ENCODE measurements around the gene SDHAF2.
"Not testable (repeated sequence)": the region's sequence is repeated elsewhere in the genome, so short reads cannot be mapped to it uniquely, and the experiment has no call there.

SDHAF2 gene

GRCh38 chr11:61425367-61426131 lies 4.4 kb upstream of the SDHAF2 start:
- DNase-seq (ENCODE audit: low read depth): no peak

GRCh38 chr11:61429346-61429690 lies 606 bp upstream of the SDHAF2 start:
- DNase-seq (ENCODE audit: low read depth): peak; percentile 59

- not testable (repeated sequence) for DNase-seq (ENCODE audit: low read depth)
Measured at GRCh38 chr11:61430839-61431238, 915 bp downstream of the SDHAF2 start.

GRCh38 chr11:61437496-61437895 lies 7.6 kb downstream of the SDHAF2 start:
- no peak for DNase-seq (ENCODE audit: low read depth)

GRCh38 chr11:61439615-61440014 lies 9.7 kb downstream of the SDHAF2 start:
- DNase-seq (ENCODE audit: low read depth): no peak

GRCh38 chr11:61442616-61443015 lies 12.7 kb downstream of the SDHAF2 start:
- no peak for DNase-seq (ENCODE audit: low read depth)

- no peak for DNase-seq (ENCODE audit: low read depth)
Measured at GRCh38 chr11:61445516-61445915, 15.6 kb downstream of the SDHAF2 start.

GRCh38 chr11:61446211-61446651 lies 16.3 kb downstream of the SDHAF2 start:
- peak; percentile 75 for DNase-seq (ENCODE audit: low read depth)

- DNase-seq (ENCODE audit: low read depth): no peak
Measured at GRCh38 chr11:61447601-61448551, 18.0 kb downstream of the SDHAF2 start.

- DNase-seq (ENCODE audit: low read depth): no peak
Measured at GRCh38 chr11:61448552-61448927, 18.6 kb downstream of the SDHAF2 start.

- DNase-seq (ENCODE audit: low read depth): no peak
Measured at GRCh38 chr11:61452825-61453224, 22.9 kb downstream of the SDHAF2 start.

- no peak for DNase-seq (ENCODE audit: low read depth)
Measured at GRCh38 chr11:61453695-61454094, 23.8 kb downstream of the SDHAF2 start.

- no peak for DNase-seq (ENCODE audit: low read depth)
Measured at GRCh38 chr11:61454520-61454919, 24.6 kb downstream of the SDHAF2 start.

GRCh38 chr11:61460474-61460881 lies 30.6 kb downstream of the SDHAF2 start:
- no peak for DNase-seq (ENCODE audit: low read depth)

GRCh38 chr11:61460986-61461385 lies 31.1 kb downstream of the SDHAF2 start:
- no peak for DNase-seq (ENCODE audit: low read depth)

GRCh38 chr11:61467602-61468001 lies 37.7 kb downstream of the SDHAF2 start:
- DNase-seq (ENCODE audit: low read depth): not testable (repeated sequence)

GRCh38 chr11:61468002-61468401 lies 38.1 kb downstream of the SDHAF2 start:
- no peak for DNase-seq (ENCODE audit: low read depth)

GRCh38 chr11:61472282-61472681 lies 42.4 kb downstream of the SDHAF2 start:
- DNase-seq (ENCODE audit: low read depth): no peak

GRCh38 chr11:61472868-61473267 lies 42.9 kb downstream of the SDHAF2 start:
- DNase-seq (ENCODE audit: low read depth): no peak

- DNase-seq (ENCODE audit: low read depth): no peak
Measured at GRCh38 chr11:61473370-61474012, 43.6 kb downstream of the SDHAF2 start.

GRCh38 chr11:61474013-61474643 lies 44.2 kb downstream of the SDHAF2 start:
- DNase-seq (ENCODE audit: low read depth): no peak

- no peak for DNase-seq (ENCODE audit: low read depth)
Measured at GRCh38 chr11:61475433-61475832, 45.5 kb downstream of the SDHAF2 start.

All from activated T-cell treated with anti-CD3 and anti-CD28 coated beads for 24 hours (primary cell).